ENCODE data around the gene WDR4.

Gene WDR4

GRCh38 chr21:42861311-42861847, 18.0 kb downstream of the WDR4 start:
- no peak for DNase-seq (ENCODE audit: low spot score)
- no peak for TF ChIP-seq CTCF (IDR thresholded peaks at IDR 0.05; ENCODE audit: extremely low read depth, missing control alignments)

GRCh38 chr21:42860345-42860744, 19.0 kb downstream of the WDR4 start:
- no peak for DNase-seq (ENCODE audit: low spot score)
- TF ChIP-seq CTCF (IDR thresholded peaks at IDR 0.05; ENCODE audit: extremely low read depth, missing control alignments), result no peak

DNA sequence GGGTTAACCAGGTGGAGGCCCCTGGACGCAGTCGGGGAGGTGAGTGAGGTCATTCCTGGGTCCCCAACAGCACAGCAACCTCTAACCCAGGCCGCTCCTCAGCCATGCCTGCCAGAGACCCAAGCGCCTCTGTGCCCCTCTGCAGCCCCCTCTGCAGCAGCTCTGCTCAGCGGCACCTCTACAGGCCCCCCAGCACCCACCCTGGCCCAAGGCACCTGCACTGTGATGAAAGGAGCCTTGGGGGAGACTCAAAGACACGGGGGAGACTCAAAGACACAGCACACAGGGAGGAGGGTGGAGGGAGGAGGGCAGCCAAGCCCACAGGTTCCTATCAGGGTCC, 19.5 kb downstream of the WDR4 start:
- no peak for DNase-seq (ENCODE audit: low spot score)
- TF ChIP-seq CTCF (IDR thresholded peaks at IDR 0.05; ENCODE audit: extremely low read depth, missing control alignments), result no peak

- no peak for DNase-seq (ENCODE audit: low spot score)
- TF ChIP-seq CTCF (IDR thresholded peaks at IDR 0.05; ENCODE audit: extremely low read depth, missing control alignments), result no peak
Measured at GRCh38 chr21:42858957-42859890, 20.1 kb downstream of the WDR4 start.

DNA sequence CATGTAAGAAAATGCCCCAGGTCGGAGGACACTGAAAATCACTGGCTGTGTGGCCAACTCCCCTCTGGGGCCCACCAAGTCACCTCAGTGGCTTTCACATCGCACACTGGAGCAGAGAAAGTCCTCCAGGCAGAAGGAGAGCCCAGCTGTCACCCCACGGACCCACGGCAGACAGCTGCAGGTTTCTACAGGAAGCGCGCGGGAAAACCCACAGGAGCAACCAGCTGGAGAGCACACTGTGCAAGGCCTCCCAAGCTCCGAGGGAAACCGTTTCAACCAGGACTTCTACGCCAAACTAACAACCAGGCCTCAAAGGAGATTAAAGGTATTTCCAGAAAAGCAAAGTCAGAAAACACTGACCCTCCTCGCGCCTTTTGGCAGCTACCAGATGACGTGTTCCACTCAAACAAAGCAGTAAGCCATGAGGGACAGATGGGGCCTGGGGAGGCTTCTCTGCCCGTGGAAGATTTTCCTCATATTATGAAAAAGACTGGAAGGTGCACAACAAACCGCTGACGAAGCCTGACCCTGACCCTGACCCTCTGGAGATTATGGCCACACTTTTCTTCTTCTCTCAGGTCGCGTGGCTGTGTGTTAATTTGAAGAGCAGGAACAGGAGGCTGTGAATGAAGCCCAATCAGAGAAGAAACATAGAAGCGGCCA, 21.0 kb downstream of the WDR4 start:
- no peak for DNase-seq (ENCODE audit: low spot score)
- TF ChIP-seq CTCF (IDR thresholded peaks at IDR 0.05; ENCODE audit: extremely low read depth, missing control alignments), result no peak

- no peak for DNase-seq (ENCODE audit: low spot score)
- TF ChIP-seq CTCF (IDR thresholded peaks at IDR 0.05; ENCODE audit: extremely low read depth, missing control alignments), result no peak
Measured at GRCh38 chr21:42857216-42857615, 22.1 kb downstream of the WDR4 start.

GRCh38 chr21:42855937-42856335, 23.4 kb downstream of the WDR4 start:
- no peak for DNase-seq (ENCODE audit: low spot score)
- no peak for TF ChIP-seq CTCF (IDR thresholded peaks at IDR 0.05; ENCODE audit: extremely low read depth, missing control alignments)

Data from GM20000 (cell line).